Measurements from ENCODE around the gene GAB2.

The GAB2 gene

GRCh38 chr11:78270971-78271370, 146.6 kb downstream of the GAB2 start:
- no peak overlapping the region for H3K4me3 Mint-ChIP-seq
- no peak for TF ChIP-seq CTCF (IDR thresholded peaks at IDR 0.05; ENCODE audit: unreplicated experiment in 3 of 3)
- H3K27me3 Mint-ChIP-seq (ENCODE audit: low read depth), result no peaks in the 10 kb centered on the region
- peaks cover 36% of the 10 kb centered on the region for H3K4me1 Mint-ChIP-seq
- H3K27ac Mint-ChIP-seq, result peak overlapping the region in 2 of 3 experiments; percentile 75 to 98
- peaks cover 27% of the 10 kb centered on the region for H3K9me3 Mint-ChIP-seq
- H3K36me3 Mint-ChIP-seq (ENCODE audit: low read depth), result peaks cover 31% of the 10 kb centered on the region

- Mint-ChIP-seq H3K4me1 (peaks cover 46% of the 10 kb centered on the region), H3K4me3 (no peak overlapping the region), H3K9me3 (peaks cover 27% of the 10 kb centered on the region), H3K27ac (peak overlapping the region; percentile 91 to 98 (median 93)), H3K27me3 (ENCODE audit: low read depth) (no peaks in the 10 kb centered on the region), H3K36me3 (ENCODE audit: low read depth) (peaks cover 31% of the 10 kb centered on the region)
- no peak for TF ChIP-seq CTCF (IDR thresholded peaks at IDR 0.05; ENCODE audit: unreplicated experiment in 3 of 3)
Observed at GRCh38 chr11:78269806-78270205, 147.8 kb downstream of the GAB2 start.

GRCh38 chr11:78268591-78269410, 148.8 kb downstream of the GAB2 start:
- no peaks in the 10 kb centered on the region for H3K27me3 Mint-ChIP-seq (ENCODE audit: low read depth)
- peaks cover 27% of the 10 kb centered on the region for H3K36me3 Mint-ChIP-seq (ENCODE audit: low read depth)
- TF ChIP-seq CTCF (IDR thresholded peaks at IDR 0.05; ENCODE audit: unreplicated experiment in 3 of 3), result no peak
- peak overlapping the region in 2 of 3 experiments; percentile 6 to 28 for H3K4me3 Mint-ChIP-seq
- peak overlapping the region; percentile 91 to 98 (median 93) for H3K27ac Mint-ChIP-seq
- H3K4me1 Mint-ChIP-seq, result peaks cover 53% of the 10 kb centered on the region
- H3K9me3 Mint-ChIP-seq, result peaks cover 24% of the 10 kb centered on the region

- Mint-ChIP-seq H3K4me3 (no peak overlapping the region), H3K36me3 (ENCODE audit: low read depth) (peaks cover 3% of the 10 kb centered on the region), H3K4me1 (peaks cover 74% of the 10 kb centered on the region), H3K27ac (peak overlapping the region; percentile 78 to 98 (median 84)), H3K27me3 (ENCODE audit: low read depth) (no peaks in the 10 kb centered on the region), H3K9me3 (peaks cover 5% of the 10 kb centered on the region)
- no peak for TF ChIP-seq CTCF (IDR thresholded peaks at IDR 0.05; ENCODE audit: unreplicated experiment in 3 of 3)
Observed at GRCh38 chr11:78266451-78266850, 151.2 kb downstream of the GAB2 start.

- Mint-ChIP-seq H3K4me1 (peaks cover 85% of the 10 kb centered on the region), H3K36me3 (ENCODE audit: low read depth) (no peaks in the 10 kb centered on the region), H3K4me3 (no peak overlapping the region), H3K27me3 (ENCODE audit: low read depth) (no peaks in the 10 kb centered on the region), H3K27ac (peak overlapping the region in 2 of 3 experiments; percentile 71 to 76), H3K9me3 (no peaks in the 10 kb centered on the region)
- TF ChIP-seq CTCF (IDR thresholded peaks at IDR 0.05; ENCODE audit: unreplicated experiment in 3 of 3), result no peak
Observed at GRCh38 chr11:78265326-78265725, 152.3 kb downstream of the GAB2 start.

GRCh38 chr11:78262691-78263090, 154.9 kb downstream of the GAB2 start:
- Mint-ChIP-seq H3K9me3 (no peaks in the 10 kb centered on the region), H3K36me3 (ENCODE audit: low read depth) (no peaks in the 10 kb centered on the region), H3K27ac (peak overlapping the region; percentile 75 to 98 (median 91)), H3K27me3 (ENCODE audit: low read depth) (no peaks in the 10 kb centered on the region), H3K4me3 (peak overlapping the region in 2 of 3 experiments; percentile 35 to 61), H3K4me1 (peaks cover 81% of the 10 kb centered on the region)
- TF ChIP-seq CTCF (IDR thresholded peaks at IDR 0.05; ENCODE audit: unreplicated experiment in 3 of 3), result no peak

All from nephron (organoid).